Measurements from ENCODE around the gene NEDD9.

The NEDD9 gene

GRCh38 chr6:11235062-11235461 is 2.6 kb upstream of the NEDD9 start:
- no peak for DNase-seq (ENCODE audit: low read depth, low spot score)

GRCh38 chr6:11233673-11234573 is 1.5 kb upstream of the NEDD9 start:
- no peak for DNase-seq (ENCODE audit: low read depth, low spot score)

- DNase-seq (ENCODE audit: low read depth, low spot score) = no peak
Measured at GRCh38 chr6:11232770-11233626, 530 bp upstream of the NEDD9 start.

GRCh38 chr6:11231564-11232192 is 790 bp downstream of the NEDD9 start:
- no peak for DNase-seq (ENCODE audit: low read depth, low spot score)

- DNase-seq (ENCODE audit: low read depth, low spot score) = no peak
Measured at GRCh38 chr6:11231108-11231463, 1.4 kb downstream of the NEDD9 start.

- no peak for DNase-seq (ENCODE audit: low read depth, low spot score)
Measured at GRCh38 chr6:11230158-11231107, 2.0 kb downstream of the NEDD9 start.

- DNase-seq (ENCODE audit: low read depth, low spot score) = no peak
Measured at GRCh38 chr6:11229655-11230046, 2.8 kb downstream of the NEDD9 start.

- DNase-seq (ENCODE audit: low read depth, low spot score) = no peak
Measured at GRCh38 chr6:11228935-11229654, 3.4 kb downstream of the NEDD9 start.

GRCh38 chr6:11227698-11228097 is 4.8 kb downstream of the NEDD9 start:
- no peak for DNase-seq (ENCODE audit: low read depth, low spot score)

- no peak for DNase-seq (ENCODE audit: low read depth, low spot score)
Measured at GRCh38 chr6:11226005-11226404, 6.5 kb downstream of the NEDD9 start.

- no peak for DNase-seq (ENCODE audit: low read depth, low spot score)
Measured at GRCh38 chr6:11224966-11225463, 7.5 kb downstream of the NEDD9 start.

- DNase-seq (ENCODE audit: low read depth, low spot score) = no peak
Measured at GRCh38 chr6:11224252-11224965, 8.1 kb downstream of the NEDD9 start.

GRCh38 chr6:11223286-11223864 is 9.1 kb downstream of the NEDD9 start:
- no peak for DNase-seq (ENCODE audit: low read depth, low spot score)

GRCh38 chr6:11222385-11223277 is 9.8 kb downstream of the NEDD9 start:
- DNase-seq (ENCODE audit: low read depth, low spot score) = no peak

- DNase-seq (ENCODE audit: low read depth, low spot score) = no peak
Measured at GRCh38 chr6:11221623-11222384, 10.7 kb downstream of the NEDD9 start.

- no peak for DNase-seq (ENCODE audit: low read depth, low spot score)
Measured at GRCh38 chr6:11219400-11219834, 13.1 kb downstream of the NEDD9 start.

Measured in activated naive CD8-positive, alpha-beta T cell treated with anti-CD3 and anti-CD28 coated beads, Interleukin-2, amount 50 U/mL, for 16 hours (primary cell).